ENCODE results near the gene PTPRG. TPM values are rescaled to one million over a fixed set of nuclear protein-coding genes. Genes with fewer than 3 reads are reported as not detected.

Gene PTPRG
- total and polyA plus RNA-seq, 10 of the 15 experiments (the other 5 are each of a cell fraction or from before 2014, with no cell fraction given), result 0.29 to 20.7 (median 1.4) TPM

- ATAC-seq (peak; percentile 42), FAIRE-seq (no peak), DNase-seq (ENCODE audit: low read depth, low spot score) (no peak)
- Histone ChIP-seq H3K4me2 (ENCODE audit: control insufficient read depth, insufficient read depth) (no peak overlapping the region), H3K27me3 (replicated peaks in 1 of 2; ENCODE audit: control insufficient read depth in 2 of 2, insufficient read depth in 2 of 2, low read length in 1 of 2) (no peaks in the 10 kb centered on the region), H3K79me2 (ENCODE audit: control insufficient read depth, insufficient read depth, low read length) (no peaks in the 10 kb centered on the region), H2AFZ (ENCODE audit: control insufficient read depth, low read depth, low read length) (no peak overlapping the region), H3K9ac (ENCODE audit: control insufficient read depth, insufficient read depth, low read length) (no peak overlapping the region), H3K36me3 (ENCODE audit: control insufficient read depth in 2 of 2, insufficient read depth in 2 of 2, low read length in 1 of 2) (no peaks in the 10 kb centered on the region), H3K27ac (ENCODE audit: control insufficient read depth, insufficient read depth) (no peak overlapping the region), H3K9me3 (replicated peaks; ENCODE audit: control insufficient read depth, insufficient read depth, low read length) (no peaks in the 10 kb centered on the region), H3K4me3 (no peak overlapping the region), H4K20me1 (ENCODE audit: control insufficient read depth, insufficient read depth) (no peaks in the 10 kb centered on the region), H3K4me1 (ENCODE audit: control insufficient read depth, insufficient read depth, low read length) (no peaks in the 10 kb centered on the region)
- POLR2A ChIA-PET, result interaction anchor here (1.2 to 1.5 kb wide), 2 partner anchors 9 to 10 kb away, joined by 3 read pairs; no protein-coding TSS in a partner anchor
- RAD21 ChIA-PET (ENCODE audit: unreplicated experiment), result interaction anchor here (0.5 to 0.7 kb wide), 2 partner anchors 23 to 30 kb away, joined by 3 to 5 read pairs; no protein-coding TSS in a partner anchor
- intact Hi-C loops (cut with micrococcal nuclease; ENCODE audit: unreplicated experiment) (no loop called here), in situ Hi-C loops (cut with MboI) (no loop called here)
- BruUV-seq (replicated peaks), result no TSS peak
- 4% methylated on average over 3 of the region's 3 CpGs for WGBS (ENCODE audit: insufficient coverage, insufficient replicate concordance, low lambda C conversion rate, missing lambda C conversion rate)
- TF ChIP-seq POU2F2 (IDR thresholded peaks at IDR 0.05; ENCODE audit: borderline replicate concordance, low read depth, low read length) (no peak), ZBTB40 (IDR thresholded peaks at IDR 0.05; ENCODE audit: borderline replicate concordance) (no peak), RCOR1 (conservative IDR thresholded peaks at IDR 0.05; ENCODE audit: low read depth, low read length) (no peak), SREBF2 (IDR thresholded peaks at IDR 0.05; ENCODE audit: low read length) (no peak), BHLHE40 (IDR thresholded peaks at IDR 0.05; ENCODE audit: borderline replicate concordance in 1 of 2, low read depth in 2 of 2, low read length in 1 of 2) (no peak), MYC (IDR thresholded peaks at IDR 0.05; ENCODE audit: insufficient read depth, insufficient read length, insufficient replicate concordance, low read length, severe bottlenecking) (no peak), TBL1XR1 (IDR thresholded peaks at IDR 0.05; ENCODE audit: low read depth, low read length) (no peak), STAT3 (IDR thresholded peaks at IDR 0.05; ENCODE audit: low read depth, low read length) (no peak), PAX5 (IDR thresholded peaks at IDR 0.05; ENCODE audit: borderline replicate concordance, low read depth, low read length) (no peak), EP300 (IDR thresholded peaks at IDR 0.05; ENCODE audit: borderline replicate concordance in 1 of 2, control insufficient read depth in 1 of 2, low read depth in 2 of 2, low read length in 2 of 2) (no peak), ATF2 (IDR thresholded peaks at IDR 0.05; ENCODE audit: low read length) (no peak)
- SMC1A ChIA-PET (ENCODE audit: uncharacterized antibody, unreplicated experiment), result interaction anchor here (0.7 to 1.7 kb wide), 5 partner anchors 9 to 96 kb away, joined by 3 to 6 read pairs (median 3); no protein-coding TSS in a partner anchor
- CTCF ChIA-PET, result interaction anchor here (1.0 kb wide), 1 partner anchor 39 kb away, joined by 4 read pairs; no protein-coding TSS in a partner anchor
Measured at GRCh38 chr3:61975199-61975598, 413.8 kb downstream of the PTPRG start.
